ENCODE results near the gene AKR1A1. TPM values are rescaled to one million over a fixed set of nuclear protein-coding genes. Genes with fewer than 3 reads are reported as not detected.
"Not testable (repeated sequence)": the region's sequence is repeated elsewhere in the genome, so short reads cannot be mapped to it uniquely, and the experiment has no call there.

AKR1A1 gene
- total RNA-seq, 1 donor from 2014 or later: 96.3 TPM

GRCh38 chr1:45594412-45594811 is 43.8 kb downstream of the AKR1A1 start:
- intact Hi-C loops (cut with DNase I): no loop called here
- ATAC-seq (no peak), DNase-seq (ENCODE audit: low spot score) (no peak)

GRCh38 chr1:45596765-45597164 is 46.1 kb downstream of the AKR1A1 start:
- ATAC-seq; DNase-seq (ENCODE audit: low spot score); intact Hi-C loops (cut with DNase I): not testable (repeated sequence)

- no peak for DNase-seq (ENCODE audit: low spot score)
- ATAC-seq: no peak
- intact Hi-C loops (cut with DNase I): no loop called here
Measured at GRCh38 chr1:45604239-45604638, 53.6 kb downstream of the AKR1A1 start.

- DNase-seq (ENCODE audit: low spot score) (no peak), ATAC-seq (no peak)
- intact Hi-C loops (cut with DNase I): no loop called here
Measured at GRCh38 chr1:45607404-45608074, 56.9 kb downstream of the AKR1A1 start.

GRCh38 chr1:45608175-45609156 is 57.8 kb downstream of the AKR1A1 start:
- DNase-seq (ENCODE audit: low spot score) (no peak), ATAC-seq (no peak)
- intact Hi-C loops (cut with DNase I): no loop called here

GRCh38 chr1:45610589-45611226 is 60.1 kb downstream of the AKR1A1 start:
- ATAC-seq (no peak), DNase-seq (ENCODE audit: low spot score) (no peak)
- intact Hi-C loops (cut with DNase I): no loop called here

- ATAC-seq (no peak), DNase-seq (ENCODE audit: low spot score) (no peak)
- intact Hi-C loops (cut with DNase I): no loop called here
Measured at GRCh38 chr1:45612941-45613579, 62.4 kb downstream of the AKR1A1 start.

- DNase-seq (ENCODE audit: low spot score): no peak
- no peak for ATAC-seq
- intact Hi-C loops (cut with DNase I): no loop called here
Measured at GRCh38 chr1:45615885-45616284, 65.3 kb downstream of the AKR1A1 start.

GRCh38 chr1:45617618-45618017 is 67.0 kb downstream of the AKR1A1 start:
- ATAC-seq: no peak
- no peak for DNase-seq (ENCODE audit: low spot score)
- intact Hi-C loops (cut with DNase I): no loop called here

- intact Hi-C loops (cut with DNase I): no loop called here
- DNase-seq (ENCODE audit: low spot score) (no peak), ATAC-seq (no peak)
Measured at GRCh38 chr1:45619149-45619921, 68.7 kb downstream of the AKR1A1 start.

Other genes starting within 250 kb of the AKR1A1 start
- 2.3 TPM for gene HPDL, start 223.9 kb upstream of the AKR1A1 start, total RNA-seq
- 8.8 TPM for gene TOE1, start 210.7 kb upstream of the AKR1A1 start, total RNA-seq
- 37.5 TPM for gene MUTYH, start 210.4 kb upstream of the AKR1A1 start, total RNA-seq
- gene TESK2, start 59.7 kb upstream of the AKR1A1 start, total RNA-seq: 14.3 TPM
- gene CCDC163, start 50.8 kb upstream of the AKR1A1 start, total RNA-seq: 1.1 TPM
- 4.5 TPM for gene MMACHC, start 50.5 kb upstream of the AKR1A1 start, total RNA-seq
- 330 TPM for gene PRDX1, start 28.9 kb upstream of the AKR1A1 start, total RNA-seq
- gene NASP, start 33.2 kb downstream of the AKR1A1 start, total RNA-seq: 66.8 TPM
- gene CCDC17, start 73.2 kb downstream of the AKR1A1 start, total RNA-seq: 5.2 TPM
- gene GPBP1L1, start 135.7 kb downstream of the AKR1A1 start, total RNA-seq: 102 TPM
- gene TMEM69, start 137.4 kb downstream of the AKR1A1 start, total RNA-seq: 14.0 TPM
- gene IPP, start 199.8 kb downstream of the AKR1A1 start, total RNA-seq: 25.0 TPM